Cerebellar nuclear complex (tissue), 1 donor: ENCODE results near the gene CLDN2.

ENCODE experiments used
- DNase-seq, 2 experiments: peaks; one replicate each; lab custom pipeline; 2025; lab: John Stamatoyannopoulos, UW

The CLDN2 gene

DNA sequence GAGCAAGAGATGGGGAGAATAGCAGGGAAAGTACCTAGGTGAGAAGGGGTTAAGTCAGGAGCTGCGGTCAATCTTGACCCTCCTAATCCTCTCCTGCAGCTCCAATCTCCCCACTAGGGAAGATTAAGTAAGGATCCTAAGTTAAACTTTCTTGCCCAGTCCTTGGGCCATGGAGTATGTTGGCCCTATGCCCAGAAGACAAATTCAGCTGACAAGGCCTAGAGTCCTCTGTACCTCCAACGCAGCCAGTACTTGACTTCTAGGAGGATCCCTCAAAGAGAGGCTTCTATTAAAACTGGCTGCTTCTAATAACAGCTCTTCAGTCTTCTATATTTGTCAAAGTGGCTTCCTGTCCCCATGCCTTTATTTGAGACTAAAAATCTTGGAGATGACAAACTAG lies 1.4 kb downstream of the CLDN2 start:
- no peak for DNase-seq

DNA sequence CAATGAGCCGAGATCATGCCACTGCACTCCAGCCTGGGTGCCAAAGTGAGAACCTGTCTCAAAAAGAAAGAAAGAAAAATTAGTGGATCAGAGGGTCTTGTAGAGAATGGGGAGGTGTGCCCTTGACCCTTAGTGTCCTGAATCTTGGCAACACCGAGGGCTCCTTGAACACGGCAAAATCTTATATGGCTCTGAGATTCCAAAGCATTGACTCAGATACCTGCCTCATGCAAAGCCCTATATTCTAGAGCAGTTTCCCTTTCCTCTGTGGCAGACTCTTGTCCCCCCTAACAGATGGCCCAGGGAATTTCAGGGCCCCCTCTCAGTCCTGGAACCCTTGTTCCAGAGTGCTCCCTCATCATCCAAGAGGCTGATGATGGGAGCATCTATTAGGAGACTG lies 6.8 kb downstream of the CLDN2 start:
- no peak for DNase-seq

DNA sequence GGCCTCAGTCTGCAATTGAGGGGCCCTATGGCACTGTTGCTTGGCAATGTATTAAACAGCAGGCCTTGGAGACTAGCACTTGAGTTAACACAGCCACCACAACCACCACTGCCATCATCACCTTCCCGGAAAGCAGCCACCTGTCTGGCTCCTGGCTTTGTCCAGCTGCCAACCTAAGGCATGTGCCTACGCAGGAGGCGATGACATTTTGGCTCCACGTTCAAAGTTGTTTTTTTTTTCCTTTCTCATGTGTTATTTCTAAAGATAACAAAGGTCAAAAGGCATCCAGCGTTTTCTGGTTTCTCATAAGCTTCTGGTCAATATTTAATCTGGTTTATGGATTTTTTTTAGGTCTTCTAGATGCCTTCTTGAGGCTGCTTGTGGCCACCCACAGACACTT lies 7.5 kb downstream of the CLDN2 start:
- no peak for DNase-seq

GRCh38 chrX:106928227-106928626 lies 8.0 kb downstream of the CLDN2 start:
- DNase-seq, result no peak

DNA sequence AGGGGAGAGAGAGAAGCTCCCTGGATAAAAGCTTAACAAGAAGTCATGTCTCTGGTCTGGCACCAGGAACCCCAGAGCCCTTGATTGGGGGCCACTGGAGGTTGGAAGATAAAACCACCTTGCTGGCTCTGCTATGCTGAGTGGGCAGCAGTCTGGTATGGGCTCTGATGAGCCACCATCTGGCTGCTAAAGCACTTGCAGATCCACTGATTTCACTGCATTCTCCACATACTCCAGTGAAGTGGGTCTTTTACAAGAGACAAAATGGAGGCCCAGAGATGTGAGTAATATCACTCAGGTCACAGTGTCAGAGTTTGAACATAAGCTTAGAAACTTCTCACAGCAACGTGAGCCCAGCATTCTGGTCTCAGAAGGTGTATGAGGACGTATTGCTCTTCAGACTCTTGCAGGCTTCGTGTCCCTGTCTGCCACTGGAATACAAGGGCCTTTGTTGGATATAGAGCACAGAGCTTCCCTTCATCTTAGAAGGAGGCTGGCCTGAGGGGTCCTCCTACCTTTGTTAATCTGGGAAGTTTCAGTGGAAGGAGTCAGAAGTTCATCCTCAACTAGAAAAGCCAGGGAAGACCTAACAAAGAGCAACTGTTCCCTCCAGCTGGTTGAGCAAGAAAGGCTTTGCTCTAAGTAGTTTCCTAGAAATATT lies 11.8 kb downstream of the CLDN2 start:
- no peak for DNase-seq

DNA sequence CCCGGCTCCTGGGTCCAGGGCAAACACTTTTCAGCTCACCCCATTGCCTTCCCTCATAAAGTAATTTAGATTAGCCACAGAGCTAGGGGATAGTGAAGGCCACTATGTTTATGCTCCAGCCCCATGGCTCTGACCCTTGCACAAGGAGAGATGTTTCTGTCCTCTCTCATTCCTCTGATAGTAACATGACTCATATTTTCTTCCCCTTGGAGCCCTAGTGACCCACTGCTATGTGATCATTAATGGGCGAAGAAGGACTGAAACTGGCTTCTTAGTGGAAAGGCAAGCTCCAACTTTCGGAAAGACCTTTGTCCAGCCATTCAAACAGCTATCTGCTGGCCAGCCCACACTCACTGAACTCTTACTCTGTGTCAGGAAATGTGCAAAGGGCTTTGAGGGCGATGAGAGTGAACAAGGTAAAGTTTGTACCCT lies 12.3 kb downstream of the CLDN2 start:
- DNase-seq, result no peak

DNA sequence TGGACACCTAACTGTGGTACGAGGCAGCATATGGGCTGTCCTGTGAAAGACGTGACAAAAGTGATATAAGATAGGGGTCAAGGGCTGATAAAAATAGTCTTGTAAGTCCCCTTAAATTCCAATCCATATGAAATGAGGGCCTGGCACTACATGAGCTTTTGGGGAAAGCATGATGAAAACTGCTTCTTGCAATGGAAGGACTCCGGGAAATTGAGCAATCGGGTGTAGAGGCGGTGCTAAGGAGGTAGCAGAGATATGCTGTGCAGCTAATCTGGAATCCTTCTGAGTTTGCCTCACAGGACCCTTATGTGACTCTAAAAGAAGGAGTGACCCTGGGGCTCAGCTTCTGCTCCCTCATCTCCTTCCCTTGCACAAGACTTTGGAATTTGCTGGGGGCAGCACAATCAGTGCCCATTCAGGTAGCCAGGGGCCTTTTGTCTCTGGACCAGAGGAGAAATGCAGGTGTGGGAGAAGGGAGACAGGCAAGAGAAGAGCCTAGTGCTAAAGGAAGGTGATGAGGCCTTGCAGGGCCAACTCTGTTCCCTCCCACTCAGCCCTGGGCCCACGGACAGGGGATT lies 12.8 kb downstream of the CLDN2 start:
- DNase-seq, result no peak

- no peak for DNase-seq
Measured at GRCh38 chrX:106933538-106933961, 13.3 kb downstream of the CLDN2 start.

- no peak for DNase-seq
Measured at GRCh38 chrX:106935175-106935574, 15.0 kb downstream of the CLDN2 start.

GRCh38 chrX:106936246-106936645 lies 16.0 kb downstream of the CLDN2 start:
- no peak for DNase-seq

DNA sequence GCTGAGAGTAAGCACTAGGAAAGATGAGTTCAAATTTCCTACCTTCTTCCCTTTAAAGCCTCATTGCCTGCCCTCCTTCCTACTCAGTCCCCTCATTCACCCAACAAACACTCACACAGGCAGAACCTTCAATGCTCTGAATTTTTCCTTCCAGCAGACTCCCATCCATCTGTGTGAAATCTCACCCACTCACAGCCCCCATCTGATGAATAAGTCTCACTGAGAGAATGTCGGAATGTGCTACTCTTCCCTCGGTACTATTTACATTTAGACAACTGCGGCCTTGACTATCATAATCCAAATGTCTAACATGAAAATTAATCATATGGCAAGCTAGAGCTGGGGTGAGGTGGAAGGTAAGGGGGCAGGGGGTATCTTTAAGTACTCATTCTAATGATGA lies 19.4 kb downstream of the CLDN2 start:
- no peak for DNase-seq

GRCh38 chrX:106940068-106940467 lies 19.9 kb downstream of the CLDN2 start:
- DNase-seq, result no peak

DNA sequence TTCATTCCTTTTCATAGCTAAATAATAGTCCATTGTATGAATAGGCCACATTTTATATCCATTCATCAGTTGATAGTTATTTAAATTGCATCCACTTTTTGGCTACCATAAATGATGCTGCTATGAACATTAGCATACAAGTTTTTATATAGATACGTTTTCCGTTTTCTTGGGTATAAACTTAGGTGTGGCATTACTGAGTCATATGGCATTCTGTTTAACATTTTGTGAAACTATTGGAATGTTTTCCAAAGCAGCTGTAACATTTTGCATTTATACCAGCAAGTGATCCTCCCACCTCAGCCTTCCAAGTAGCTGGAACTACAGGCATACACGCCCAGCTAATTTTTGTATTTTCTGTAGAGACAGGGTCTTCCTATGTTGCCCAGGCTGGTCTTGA lies 26.3 kb downstream of the CLDN2 start:
- no peak for DNase-seq

GRCh38 chrX:106948641-106949040 lies 28.4 kb downstream of the CLDN2 start:
- DNase-seq, result no peak

DNA sequence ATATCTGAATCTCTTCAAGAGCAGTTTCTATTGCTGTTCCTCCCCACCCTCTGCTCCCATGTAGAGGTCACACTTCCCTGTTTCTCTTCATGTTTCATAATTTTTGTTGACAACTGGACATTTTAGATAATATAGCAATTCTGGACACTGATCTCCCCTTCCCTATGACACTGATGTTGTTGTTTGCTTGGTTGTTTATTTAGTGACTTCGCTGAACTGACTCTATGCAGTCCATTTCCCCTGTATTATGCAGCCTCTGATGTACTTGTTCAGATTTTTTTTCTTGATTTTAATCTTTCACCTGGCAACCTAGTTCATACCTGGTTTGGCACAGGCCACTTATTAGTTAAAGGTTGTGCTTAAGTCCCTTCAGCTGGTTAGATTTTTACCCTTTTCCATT lies 29.2 kb downstream of the CLDN2 start:
- DNase-seq, result no peak

DNA sequence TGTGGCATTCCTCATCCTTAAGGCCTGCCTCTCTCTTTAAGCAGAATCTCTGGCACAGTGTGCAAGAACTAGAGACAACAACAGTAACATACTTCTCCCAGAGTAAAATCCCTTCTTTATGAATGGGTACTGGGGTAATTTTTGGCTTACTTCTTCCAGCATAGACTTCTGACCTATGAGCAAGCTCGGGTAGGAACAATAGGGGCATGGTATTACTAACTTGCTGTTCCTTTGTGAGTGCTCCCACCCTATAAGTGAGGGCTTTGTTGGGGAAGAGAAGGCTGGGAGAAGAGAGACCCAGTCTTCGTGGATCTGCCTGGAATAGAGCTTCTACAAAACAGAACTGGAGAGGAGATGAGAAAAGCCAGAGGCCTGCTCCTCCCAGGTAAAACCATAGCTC lies 30.2 kb downstream of the CLDN2 start:
- no peak for DNase-seq

GRCh38 chrX:106951230-106951629 lies 31.0 kb downstream of the CLDN2 start:
- DNase-seq, result no peak

DNA sequence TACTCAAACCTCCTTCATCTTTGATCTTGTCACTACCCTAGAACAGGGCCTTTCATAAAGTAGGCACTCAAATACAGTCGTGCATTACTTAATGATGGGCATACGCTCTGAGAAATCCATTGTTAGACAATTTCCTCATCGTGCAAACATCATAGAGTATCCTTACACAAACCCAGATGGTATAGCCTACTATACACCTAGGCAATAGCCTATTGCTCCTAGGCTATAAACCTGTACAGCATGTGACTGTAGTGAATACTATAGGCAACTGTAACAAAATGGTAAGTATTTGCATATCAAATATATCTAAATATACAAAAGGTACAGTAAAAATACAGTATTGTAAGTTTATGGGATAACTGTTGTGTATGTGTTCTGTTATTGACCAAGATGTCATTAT lies 31.9 kb downstream of the CLDN2 start:
- no peak for DNase-seq

GRCh38 chrX:106952538-106952937 lies 32.3 kb downstream of the CLDN2 start:
- no peak for DNase-seq

DNA sequence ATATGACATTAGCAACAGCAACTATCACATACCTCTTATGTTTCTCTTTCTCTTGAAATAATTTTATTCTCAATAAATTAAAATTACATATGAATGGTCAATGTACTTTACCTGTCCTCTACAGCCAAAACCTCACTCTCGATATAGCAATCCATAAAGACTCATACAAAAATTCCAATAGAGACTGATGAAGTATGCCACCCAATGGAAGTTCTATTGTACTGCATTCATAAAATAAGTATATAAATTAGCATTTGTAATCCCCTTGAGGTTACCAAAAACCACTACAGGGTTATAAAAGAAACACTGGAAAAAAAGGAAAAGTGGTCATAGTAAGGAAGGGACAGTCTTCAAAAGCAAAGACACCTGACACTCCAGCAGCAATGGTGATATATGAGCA lies 32.8 kb downstream of the CLDN2 start:
- no peak for DNase-seq

DNA sequence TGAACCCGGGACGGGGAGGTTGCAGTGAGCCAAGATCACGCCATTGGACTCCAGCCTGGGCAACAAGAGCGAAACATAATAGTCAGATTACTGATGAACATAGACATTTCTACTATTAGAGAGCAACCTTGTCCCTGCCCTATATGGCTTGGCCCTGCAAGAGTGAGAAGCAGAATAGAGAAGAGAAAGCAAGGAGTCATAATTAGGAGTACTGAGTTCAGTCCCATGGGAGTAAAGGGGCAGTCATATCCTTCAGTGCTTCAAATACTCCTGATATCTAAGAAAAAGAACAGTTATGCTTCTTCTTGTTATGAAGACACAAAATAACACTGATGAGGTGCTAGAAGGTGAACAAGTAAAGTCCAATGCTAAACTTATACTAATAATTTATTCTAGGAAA lies 33.8 kb downstream of the CLDN2 start:
- no peak for DNase-seq

DNA sequence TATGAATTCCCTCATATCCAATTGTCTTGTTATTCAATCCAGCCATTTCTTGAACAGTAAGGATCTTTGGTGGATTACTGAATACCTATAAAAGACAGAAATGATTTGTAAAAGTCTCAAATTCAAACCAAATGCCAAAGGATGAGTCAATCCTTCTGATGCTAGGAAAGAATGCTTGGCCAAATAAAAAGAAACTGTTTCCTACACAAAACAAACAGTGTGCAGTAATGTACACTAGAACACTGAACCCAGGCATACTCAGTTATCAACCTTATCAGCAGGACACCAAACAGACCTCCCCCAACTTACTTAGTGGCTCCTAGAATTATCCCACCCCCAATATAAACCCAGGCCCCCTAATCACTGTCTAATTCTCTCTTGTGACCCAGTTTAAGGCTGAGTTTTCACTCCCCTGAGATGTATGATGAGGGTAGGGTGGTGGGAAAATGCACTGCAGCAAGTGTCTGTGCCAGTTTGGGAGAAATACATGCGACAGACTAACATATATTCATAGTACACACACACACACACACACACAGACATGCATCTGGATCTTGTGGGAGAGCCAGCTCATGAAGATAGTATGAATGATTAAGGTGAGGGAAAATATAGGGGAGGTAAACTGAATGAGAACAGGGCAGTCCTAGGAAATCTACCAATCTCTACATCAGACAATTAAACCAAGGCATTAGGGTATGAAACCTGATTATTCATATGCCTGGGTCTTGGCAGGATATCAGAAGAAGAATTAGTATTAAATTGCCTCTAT lies 35.0 kb downstream of the CLDN2 start:
- DNase-seq, result no peak

DNA sequence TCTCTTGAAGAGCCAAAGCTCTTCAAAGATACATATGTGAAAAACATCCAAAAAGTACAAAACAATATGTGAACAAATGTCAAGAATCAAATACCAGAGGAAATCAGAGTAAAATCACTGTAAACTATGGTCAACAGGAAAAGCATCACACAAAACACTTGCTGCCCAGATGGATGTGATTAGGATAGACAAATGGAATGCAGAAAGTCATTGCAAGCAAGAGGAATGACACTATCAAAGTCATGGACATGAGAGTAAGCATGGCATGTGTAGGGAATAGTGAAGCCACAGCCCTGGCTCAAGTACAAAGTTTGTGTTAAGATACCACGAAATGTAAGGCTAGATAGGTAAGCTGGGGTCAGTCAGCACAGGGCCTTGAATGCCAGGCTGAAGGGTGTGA lies 37.7 kb downstream of the CLDN2 start:
- no peak for DNase-seq
